ENCODE measurements around the gene BTBD16. TPM values are rescaled to one million over a fixed set of nuclear protein-coding genes. Genes with fewer than 3 reads are reported as not detected.

Gene BTBD16
- total RNA-seq, 4 donors from 2014 or later = 0.42 to 1.2 TPM; not detected in 2

- WGBS, 2 donors = 29 to 31% methylated on average over 15 of the region's 15 CpGs
- Histone ChIP-seq H3K4me1 (peaks cover 0 to 20% (median 0%) of the 10 kb centered on the region in 4 donors), H3K27ac (peak overlapping the region in 1 of 4 donors; percentile 55), H3K36me3 (no peaks in the 10 kb centered on the region), H3K27me3 (no peaks in the 10 kb centered on the region), H3K9me3 (no peaks in the 10 kb centered on the region), H3K4me3 (peak overlapping the region in 1 of 4 donors; percentile 20)
- TF ChIP-seq CTCF (IDR thresholded peaks at IDR 0.05) (peak; percentile 80 to 94 (median 88)), POLR2A (IDR thresholded peaks at IDR 0.05) (no peak)
- peak; percentile 54 to 80 for DNase-seq (ENCODE audit: low spot score in 2 of 2)
These were observed 27.7 kb downstream of the BTBD16 start for GRCh38 chr10:122298598-122299301.

GRCh38 chr10:122299423-122300075 is 28.5 kb downstream of the BTBD16 start:
- Histone ChIP-seq H3K9me3 (no peaks in the 10 kb centered on the region), H3K27ac (peak overlapping the region in 1 of 4 donors; percentile 55), H3K4me1 (peaks cover 0 to 17% (median 0%) of the 10 kb centered on the region in 4 donors), H3K36me3 (no peaks in the 10 kb centered on the region), H3K4me3 (no peak overlapping the region), H3K27me3 (no peaks in the 10 kb centered on the region)
- DNase-seq (ENCODE audit: low spot score in 2 of 2) = no peak
- TF ChIP-seq EP300 (IDR thresholded peaks at IDR 0.05) = no peak
- TF ChIP-seq CTCF (IDR thresholded peaks at IDR 0.05) = no peak
- no peak for TF ChIP-seq POLR2A (IDR thresholded peaks at IDR 0.05)
- WGBS, 2 donors = 83 to 88% methylated on average over 14 of the region's 14 CpGs

- TF ChIP-seq CTCF (IDR thresholded peaks at IDR 0.05) (no peak), EP300 (IDR thresholded peaks at IDR 0.05) (peak in 1 of 2 donors; percentile 30)
- H3K4me3 ChIP-seq = no peak overlapping the region
- DNase-seq (ENCODE audit: low spot score in 2 of 2) = peak in 1 of 2 donors; percentile 33
- H3K9me3 ChIP-seq = peaks cover 0 to 11% (median 0%) of the 10 kb centered on the region in 4 donors
- no peaks in the 10 kb centered on the region for H3K36me3 ChIP-seq
- no peaks in the 10 kb centered on the region for H3K27me3 ChIP-seq
- 73 to 76% methylated on average over 12 of the region's 12 CpGs for WGBS, 2 donors
- no peak overlapping the region for H3K27ac ChIP-seq
- peaks cover 0 to 17% (median 0%) of the 10 kb centered on the region in 4 donors for H3K4me1 ChIP-seq
These were observed 30.1 kb downstream of the BTBD16 start for GRCh38 chr10:122301055-122301810.

- no peak overlapping the region for H3K27ac ChIP-seq
These were observed 30.7 kb downstream of the BTBD16 start for GRCh38 chr10:122301811-122302115.

More at GRCh38 chr10:122301811-122302115, 30.7 kb downstream of the BTBD16 start:
- H3K4me3 ChIP-seq = no peak overlapping the region
- 84 to 88% methylated on average over 7 of the region's 7 CpGs for WGBS, 2 donors
- H3K27me3 ChIP-seq = no peaks in the 10 kb centered on the region
- no peaks in the 10 kb centered on the region for H3K36me3 ChIP-seq
- TF ChIP-seq POLR2A (IDR thresholded peaks at IDR 0.05) (no peak), CTCF (IDR thresholded peaks at IDR 0.05) (no peak), EP300 (IDR thresholded peaks at IDR 0.05) (no peak)
- peaks cover 0 to 11% (median 0%) of the 10 kb centered on the region in 4 donors for H3K9me3 ChIP-seq
- DNase-seq (ENCODE audit: low spot score in 2 of 2) = no peak
- H3K4me1 ChIP-seq = peaks cover 0 to 17% (median 0%) of the 10 kb centered on the region in 4 donors

All from tibial nerve (tissue), 4 donors.